Bone marrow (tissue), 2 donors: ENCODE data around the gene ACOT4.
A peak's percentile ranks its signal among the peaks of the same experiment; 100 is the strongest.
"Not testable (repeated sequence)": the region's sequence is repeated elsewhere in the genome, so short reads cannot be mapped to it uniquely, and the experiment has no call there.

Experiments used
- DNase-seq, 2 donors: peaks; one replicate each; lab custom pipeline; 2025; lab: John Stamatoyannopoulos, UW

Gene ACOT4, protein sequence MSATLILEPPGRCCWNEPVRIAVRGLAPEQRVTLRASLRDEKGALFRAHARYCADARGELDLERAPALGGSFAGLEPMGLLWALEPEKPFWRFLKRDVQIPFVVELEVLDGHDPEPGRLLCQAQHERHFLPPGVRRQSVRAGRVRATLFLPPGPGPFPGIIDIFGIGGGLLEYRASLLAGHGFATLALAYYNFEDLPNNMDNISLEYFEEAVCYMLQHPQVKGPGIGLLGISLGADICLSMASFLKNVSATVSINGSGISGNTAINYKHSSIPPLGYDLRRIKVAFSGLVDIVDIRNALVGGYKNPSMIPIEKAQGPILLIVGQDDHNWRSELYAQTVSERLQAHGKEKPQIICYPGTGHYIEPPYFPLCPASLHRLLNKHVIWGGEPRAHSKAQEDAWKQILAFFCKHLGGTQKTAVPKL

DNA sequence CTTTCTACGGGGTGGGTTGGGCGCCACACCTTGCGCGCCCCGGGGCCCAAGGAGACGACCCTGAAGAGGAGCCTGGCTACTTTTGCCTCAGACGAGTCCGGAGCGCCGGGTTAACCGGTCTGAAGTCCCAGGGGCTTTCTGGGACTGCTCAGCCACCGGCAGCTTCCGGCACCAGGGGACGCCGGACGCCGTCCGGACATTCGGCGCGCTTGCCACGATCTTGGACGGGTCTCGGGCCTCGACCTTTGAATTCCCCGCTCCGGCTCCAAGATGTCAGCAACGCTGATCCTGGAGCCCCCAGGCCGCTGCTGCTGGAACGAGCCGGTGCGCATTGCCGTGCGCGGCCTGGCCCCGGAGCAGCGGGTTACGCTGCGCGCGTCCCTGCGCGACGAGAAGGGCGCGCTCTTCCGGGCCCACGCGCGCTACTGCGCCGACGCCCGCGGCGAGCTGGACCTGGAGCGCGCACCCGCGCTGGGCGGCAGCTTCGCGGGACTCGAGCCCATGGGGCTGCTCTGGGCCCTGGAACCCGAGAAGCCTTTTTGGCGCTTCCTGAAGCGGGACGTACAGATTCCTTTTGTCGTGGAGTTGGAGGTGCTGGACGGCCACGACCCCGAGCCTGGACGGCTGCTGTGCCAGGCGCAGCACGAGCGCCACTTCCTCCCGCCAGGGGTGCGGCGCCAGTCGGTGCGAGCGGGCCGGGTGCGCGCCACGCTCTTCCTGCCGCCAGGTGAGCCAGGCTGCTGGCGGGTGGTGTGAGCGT is at the start of gene ACOT4:
Gene ACOT4 (plus strand): TSS at position 184 of the 760 bp plus-strand sequence. CDS start 87 bp downstream, at position 271.
- peak in 1 of 2 donors; percentile 55 for DNase-seq

DNA sequence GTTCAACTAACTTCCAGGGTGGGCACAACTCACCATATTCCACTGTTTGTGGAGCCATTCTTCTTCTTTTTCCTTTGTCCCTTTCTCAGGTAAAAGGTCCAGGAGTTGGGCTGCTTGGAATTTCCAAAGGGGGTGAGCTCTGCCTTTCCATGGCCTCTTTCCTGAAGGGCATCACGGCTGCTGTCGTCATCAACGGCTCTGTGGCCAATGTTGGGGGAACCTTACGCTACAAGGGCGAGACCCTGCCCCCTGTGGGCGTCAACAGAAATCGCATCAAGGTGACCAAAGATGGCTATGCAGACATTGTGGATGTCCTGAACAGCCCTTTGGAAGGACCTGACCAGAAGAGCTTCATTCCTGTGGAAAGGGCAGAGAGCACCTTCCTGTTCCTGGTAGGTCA is 48.7 kb upstream of the ACOT4 start:
- DNase-seq: not testable (repeated sequence)

DNA sequence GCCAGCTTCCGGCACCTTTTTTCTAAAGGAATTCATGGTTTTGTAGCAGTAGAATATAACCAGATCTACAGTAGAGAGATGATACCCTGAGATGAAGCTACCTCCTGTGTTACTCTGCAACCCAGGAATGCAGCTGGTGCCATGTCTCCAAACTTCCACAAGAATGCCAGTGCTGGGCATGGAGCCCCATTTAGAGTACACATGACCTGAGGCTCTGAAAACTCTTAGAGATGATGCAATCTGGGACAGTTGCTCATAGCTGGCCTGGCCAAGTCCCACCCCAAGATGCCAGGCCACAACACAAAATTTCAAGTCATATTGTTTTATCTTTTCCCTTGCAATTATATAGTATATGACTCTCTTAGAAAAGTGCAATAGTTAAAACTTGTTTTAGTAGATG is 46.3 kb upstream of the ACOT4 start:
- DNase-seq: not testable (repeated sequence)

DNA sequence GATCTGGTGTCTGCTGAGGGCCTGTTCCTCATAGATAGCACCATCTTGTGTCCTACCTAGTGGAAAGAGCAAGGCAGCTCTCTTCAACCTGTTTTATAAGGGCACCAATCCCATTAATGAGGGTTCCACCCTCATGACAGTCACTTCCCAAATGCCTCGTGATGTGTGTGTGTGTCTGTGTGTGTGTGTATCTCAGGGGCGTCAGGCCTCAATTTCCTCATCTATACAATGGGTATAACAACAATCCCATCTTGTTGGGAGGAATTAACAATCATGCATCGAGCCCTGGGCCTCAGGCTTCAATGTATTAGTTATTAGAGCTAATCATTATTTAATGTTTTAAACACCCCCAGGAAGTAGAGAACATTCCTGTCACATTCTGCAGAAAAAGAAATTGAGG is 42.6 kb upstream of the ACOT4 start:
- DNase-seq: not testable (repeated sequence)

DNA sequence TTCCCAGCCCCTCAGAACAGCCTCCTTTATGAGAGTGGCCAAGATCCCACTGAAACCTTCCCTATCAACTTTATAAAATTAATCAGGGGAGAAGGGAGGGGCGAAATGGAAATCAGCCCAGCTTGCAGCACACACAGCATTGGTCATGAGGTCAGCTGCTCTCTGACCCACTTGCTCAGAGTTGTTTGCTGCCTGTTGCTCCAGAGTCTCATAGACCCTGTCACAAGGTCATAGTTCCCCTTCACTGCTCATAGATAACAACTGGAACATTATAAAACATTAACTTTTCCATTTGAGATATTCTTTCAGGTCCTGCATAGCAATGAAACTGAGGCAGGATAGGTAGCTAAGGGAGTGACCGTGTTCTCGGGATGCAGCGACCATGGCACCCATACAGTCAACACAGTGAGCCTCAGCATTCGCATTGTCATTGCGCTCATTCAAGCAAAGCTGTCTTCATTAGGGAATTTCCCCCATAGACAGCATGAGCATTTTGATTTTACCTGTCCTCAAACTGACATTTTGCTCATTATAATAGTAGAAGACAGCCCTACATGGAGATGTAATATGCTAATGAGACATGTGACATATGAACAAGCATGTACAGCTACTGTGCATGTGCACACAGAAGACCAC is 41.7 kb upstream of the ACOT4 start:
- not testable (repeated sequence) for DNase-seq

DNA sequence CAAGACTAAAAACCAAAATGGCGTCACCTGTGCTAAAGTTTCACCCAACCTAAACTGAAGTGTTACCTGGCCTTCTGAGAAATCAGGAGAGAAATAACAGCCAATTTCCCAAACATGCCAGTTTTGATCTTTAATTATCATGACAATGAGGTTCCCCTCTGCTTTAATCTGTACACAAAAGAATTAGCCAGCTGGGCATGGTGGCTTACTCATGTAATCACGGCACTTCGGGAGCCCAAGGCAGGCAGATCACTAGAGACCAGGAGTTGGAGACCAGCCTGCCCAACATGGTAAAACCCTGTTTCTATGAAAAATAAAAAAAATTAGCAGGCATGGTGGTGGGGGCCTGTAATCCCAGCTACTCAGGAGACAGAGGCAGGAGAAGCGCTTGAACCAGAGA is 37.8 kb upstream of the ACOT4 start:
- no peak for DNase-seq

DNA sequence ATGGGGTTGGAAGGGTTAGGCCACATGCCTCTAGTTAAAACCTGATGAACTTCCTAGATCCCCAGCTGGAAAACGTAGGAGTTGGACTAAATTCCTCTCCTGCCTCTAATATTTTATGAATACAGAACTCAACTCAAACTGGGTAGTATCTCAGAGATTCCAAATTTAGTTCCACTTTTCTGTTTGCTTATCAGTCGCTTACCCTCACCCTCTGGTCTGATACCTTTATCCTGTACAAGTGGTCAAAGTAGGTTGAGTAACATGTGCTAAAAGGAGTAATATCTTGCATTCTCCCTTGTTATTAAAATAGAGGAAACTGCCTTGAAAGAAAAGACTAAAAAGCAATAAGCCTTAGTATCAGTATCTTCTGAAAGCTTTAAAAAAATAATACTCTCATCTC is 34.5 kb upstream of the ACOT4 start:
- DNase-seq: not testable (repeated sequence)

DNA sequence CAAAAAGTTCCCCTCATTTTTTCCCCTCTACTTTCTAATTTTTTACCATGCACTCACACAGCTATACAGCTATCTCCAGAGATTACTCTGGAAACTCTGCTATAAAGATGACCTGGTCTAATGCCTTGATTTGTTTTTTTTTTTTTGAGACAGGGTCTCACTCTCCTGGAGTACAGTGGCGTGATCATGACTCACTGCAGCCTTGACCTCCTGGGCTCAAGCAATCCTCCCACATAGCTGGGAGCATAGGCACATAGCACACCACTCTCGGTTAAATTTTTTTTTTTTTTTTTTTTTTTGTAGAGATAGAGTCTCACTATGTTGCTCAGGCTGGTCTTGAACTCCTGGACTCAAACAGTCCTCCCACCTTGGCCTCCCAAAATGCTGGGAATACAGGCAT is 33.4 kb upstream of the ACOT4 start:
- DNase-seq: not testable (repeated sequence)

DNA sequence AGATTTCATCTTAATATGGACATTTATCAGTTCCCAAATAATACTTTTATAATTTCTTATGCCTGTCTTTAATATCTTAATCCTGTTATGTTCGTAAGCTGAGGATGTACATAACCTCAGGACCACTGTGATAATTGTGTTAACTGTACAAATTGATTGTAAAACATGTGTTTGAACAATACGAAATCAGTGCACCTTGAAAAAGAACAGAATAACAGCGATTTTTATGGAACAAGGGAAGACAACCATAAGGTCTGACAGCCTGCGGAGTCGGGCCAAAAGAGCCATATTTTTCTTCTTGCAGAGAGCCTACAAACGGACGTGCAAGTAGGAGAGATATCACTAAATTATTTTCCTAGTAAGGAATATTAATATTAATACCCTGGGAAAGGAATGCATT is 29.4 kb upstream of the ACOT4 start:
- DNase-seq: not testable (repeated sequence)

DNA sequence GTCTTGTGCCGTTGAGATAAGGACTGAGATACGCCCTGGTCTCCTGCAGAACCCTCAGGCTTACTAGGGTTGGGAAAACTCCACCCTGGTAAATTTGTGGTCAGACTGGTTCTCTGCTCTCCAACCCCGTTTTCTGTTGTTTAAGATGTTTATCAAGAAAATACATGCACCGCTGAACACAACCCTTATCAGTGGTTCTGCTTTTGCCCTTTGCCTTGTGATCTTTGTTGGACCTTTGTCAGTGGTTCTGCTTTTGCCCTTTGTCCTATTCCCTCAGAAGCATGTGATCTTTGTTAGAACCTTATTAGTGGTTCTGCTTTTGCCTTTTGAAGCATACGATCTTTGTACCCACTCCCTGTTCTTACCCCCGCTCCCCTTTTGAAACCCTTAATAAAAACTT is 29.0 kb upstream of the ACOT4 start:
- not testable (repeated sequence) for DNase-seq

DNA sequence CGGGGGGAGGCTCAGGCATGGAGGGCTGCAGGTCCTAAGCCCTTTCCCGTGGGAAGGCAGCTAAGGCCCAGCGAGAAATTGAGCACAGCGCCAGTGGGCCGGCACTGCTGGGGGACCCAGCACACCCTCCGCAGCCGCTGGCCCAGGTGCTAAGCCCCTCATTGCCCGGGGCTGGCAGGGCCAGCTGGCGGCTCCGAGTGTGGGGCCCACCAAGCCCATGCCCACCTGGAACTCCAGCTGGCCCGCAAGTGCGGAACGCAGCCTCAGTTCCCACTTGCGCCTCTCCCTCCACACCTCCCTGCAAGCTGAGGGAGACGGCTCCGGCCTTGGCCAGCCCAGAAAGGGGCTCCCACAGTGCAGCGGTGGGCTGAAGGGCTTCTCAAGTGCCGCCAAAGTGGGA is 25.2 kb upstream of the ACOT4 start:
- DNase-seq: not testable (repeated sequence)

DNA sequence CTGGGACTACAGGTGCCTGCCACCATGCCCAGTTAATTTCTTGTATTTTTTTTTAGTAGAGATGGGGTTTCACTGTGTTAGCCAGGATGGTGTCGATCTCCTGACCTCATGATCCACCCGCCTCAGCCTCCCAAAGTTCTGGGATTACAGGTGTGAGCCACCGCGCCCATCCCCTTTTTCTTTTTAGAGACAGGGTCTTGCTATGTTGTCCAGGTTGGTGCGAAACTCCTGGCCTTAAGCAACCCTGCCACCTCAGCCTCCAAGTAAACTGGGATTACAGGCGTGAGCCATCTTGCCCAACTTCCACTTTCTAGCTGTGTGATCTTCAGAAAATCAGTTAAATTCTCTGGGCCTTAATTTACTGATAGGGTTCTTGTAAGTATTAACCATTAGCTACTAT is 24.7 kb upstream of the ACOT4 start:
- DNase-seq: not testable (repeated sequence)

DNA sequence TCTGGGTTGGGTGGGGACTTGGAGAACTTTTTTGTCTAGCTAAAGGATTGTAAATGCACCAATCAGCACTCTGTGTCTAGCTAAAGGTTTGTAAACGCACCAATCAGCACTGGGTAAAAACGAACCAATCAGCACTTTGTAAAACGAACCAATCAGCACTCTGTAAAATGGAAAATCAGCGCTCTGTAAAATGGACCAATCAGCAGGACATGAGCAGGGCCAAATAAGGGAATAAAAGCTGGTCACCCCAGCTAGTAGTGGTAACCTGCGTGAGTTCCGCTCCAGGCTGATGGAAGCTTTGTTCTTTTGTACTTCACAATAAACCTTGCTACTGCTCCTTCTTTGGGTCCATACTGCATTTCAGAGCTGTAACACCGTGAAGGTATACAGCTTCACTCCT is 24.3 kb upstream of the ACOT4 start:
- DNase-seq: no peak

DNA sequence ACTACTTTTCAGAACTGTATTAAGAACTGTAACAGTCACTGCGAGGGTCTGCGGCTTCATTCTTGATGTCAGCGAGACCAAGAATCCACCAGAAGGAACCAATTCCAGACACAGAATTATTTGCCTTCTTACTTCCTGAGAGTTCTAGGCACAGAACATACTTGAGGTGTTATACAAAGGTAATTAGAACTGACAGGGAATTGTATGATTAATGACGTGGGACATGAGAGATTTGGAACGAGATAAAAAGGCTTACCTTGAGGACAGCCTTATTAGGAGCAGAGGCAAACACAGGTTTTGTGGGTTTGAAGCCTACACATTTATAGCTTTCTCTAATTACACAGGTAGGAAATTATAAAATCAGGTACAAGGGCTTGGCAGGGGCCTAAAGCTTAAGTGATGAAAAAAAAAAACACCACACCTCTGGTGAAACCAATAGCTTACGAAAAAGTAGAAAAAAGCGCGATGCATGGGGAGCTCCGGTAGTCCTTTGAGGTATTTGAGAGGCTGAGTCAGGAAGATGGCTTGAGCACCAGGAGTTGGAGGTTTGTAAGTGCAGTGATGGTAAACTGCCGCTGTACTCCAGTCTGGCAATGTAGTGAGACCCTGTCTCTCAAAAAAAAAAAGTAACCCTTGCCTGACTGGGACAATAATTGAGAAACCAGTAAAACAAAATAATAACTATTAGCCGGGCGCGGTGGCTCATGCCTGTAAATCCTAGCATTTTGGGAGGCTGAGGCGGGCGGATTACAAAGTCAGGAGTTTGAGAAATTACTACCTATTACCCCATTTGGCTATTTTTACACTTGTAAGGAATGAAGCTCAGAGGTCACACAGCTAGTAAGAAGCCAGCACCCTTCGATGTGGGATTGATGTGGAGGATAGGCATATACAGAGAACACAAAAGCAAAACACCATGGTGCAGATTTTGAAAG is 23.5 kb upstream of the ACOT4 start:
- no peak for DNase-seq

DNA sequence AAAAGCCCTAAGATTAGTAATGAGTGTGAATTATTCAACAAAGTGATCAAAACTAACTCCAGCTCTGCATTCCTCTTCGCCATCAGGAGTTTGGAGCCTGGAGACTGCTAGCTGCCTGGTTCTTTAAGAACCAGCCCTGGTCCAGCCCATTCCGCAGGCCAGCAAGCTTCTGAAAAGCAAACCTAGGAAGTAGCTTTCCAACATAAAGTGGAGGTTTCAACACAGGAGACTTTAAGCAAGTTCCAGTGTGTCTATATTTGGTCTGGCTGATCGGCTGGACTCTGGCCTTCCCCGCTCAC is 22.8 kb upstream of the ACOT4 start:
- not testable (repeated sequence) for DNase-seq

DNA sequence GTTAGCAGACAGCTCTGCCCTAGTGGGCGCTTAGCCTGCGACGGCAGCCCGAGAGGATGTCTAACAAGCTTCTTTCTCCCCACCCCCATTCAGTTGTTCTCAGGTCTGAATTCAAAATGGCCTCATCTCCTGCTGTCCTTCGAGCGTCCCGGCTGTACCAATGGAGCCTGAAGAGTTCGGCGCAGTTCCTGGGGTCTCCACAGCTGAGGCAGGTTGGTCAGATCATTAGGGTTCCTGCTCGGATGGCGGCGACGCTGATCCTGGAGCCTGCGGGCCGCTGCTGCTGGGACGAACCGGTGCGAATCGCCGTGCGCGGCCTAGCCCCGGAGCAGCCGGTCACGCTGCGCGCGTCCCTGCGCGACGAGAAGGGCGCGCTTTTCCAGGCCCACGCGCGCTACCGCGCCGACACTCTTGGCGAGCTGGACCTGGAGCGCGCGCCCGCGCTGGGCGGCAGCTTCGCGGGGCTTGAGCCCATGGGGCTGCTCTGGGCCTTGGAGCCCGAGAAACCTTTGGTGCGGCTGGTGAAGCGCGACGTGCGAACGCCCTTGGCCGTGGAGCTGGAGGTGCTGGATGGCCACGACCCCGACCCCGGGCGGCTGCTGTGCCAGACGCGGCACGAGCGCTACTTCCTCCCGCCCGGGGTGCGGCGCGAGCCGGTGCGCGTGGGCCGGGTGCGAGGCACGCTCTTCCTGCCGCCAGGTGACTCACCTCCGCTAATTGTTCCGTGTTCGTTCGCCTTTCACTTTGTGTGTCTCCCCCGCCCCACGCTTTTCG is 22.3 kb upstream of the ACOT4 start, which contains the start of gene ACOT2:
Gene ACOT2 (plus strand): TSS at position 29 of the 774 bp plus-strand sequence. CDS start 28 bp downstream, at position 57.
- DNase-seq: peak; percentile 29 to 42

DNA sequence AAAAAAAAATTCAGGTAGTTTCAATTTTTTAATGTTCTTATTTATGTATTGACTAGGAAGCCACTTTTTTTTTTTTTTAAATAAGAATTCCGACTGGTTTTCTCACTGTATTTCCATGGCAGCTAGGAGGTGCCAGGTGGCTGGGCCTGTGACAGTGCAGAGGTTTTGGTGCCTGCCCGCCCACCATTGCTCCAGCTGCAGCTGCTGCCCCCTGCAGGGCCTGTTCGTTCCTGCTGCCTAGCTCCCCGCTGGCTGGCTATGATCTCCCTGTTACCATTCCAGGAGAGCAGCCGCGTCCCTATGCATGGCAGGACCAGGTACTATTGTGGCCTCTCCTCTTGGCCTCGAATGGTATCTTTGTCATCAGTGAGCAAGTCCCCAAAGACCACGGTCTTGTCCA is 20.8 kb upstream of the ACOT4 start:
- DNase-seq: peak; percentile 12

DNA sequence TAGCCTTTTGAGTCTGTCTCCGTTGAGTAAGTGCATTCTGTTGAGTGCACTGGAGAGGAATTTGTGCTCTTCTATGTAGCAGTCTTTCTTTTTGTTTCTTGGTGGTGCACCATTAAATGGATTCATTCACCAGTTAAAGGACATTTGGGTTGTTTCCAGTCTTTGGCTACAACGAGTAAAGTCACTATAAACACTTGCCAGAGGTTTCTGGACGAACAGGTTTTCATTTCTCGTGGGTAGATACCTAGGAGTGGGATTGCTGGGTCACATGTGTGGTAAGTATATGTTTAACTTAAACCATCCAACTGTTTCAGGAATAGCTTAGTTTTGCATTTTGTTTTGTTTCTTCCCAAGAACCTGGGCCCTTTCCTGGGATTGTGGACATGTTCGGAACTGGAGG is 18.6 kb upstream of the ACOT4 start:
- DNase-seq: not testable (repeated sequence)

DNA sequence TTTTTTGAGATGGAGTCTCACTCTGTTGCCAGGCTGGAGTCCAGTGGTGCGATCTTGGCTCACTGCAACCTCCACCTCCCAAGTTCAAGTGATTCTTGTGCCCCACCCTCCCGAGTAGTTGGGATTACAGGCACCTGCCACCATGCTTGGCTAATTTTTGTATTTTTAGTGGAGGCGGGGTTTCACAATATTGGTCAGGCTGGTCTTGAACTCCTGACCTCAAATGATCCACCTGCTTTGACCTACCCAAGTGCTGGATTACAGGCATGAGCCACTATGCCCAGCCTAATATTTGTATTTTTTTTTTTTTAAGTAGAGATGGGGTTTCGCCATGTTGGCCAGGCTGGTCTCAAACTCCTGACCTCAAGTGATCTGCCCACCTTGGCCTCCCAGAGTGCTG is 17.9 kb upstream of the ACOT4 start:
- not testable (repeated sequence) for DNase-seq

DNA sequence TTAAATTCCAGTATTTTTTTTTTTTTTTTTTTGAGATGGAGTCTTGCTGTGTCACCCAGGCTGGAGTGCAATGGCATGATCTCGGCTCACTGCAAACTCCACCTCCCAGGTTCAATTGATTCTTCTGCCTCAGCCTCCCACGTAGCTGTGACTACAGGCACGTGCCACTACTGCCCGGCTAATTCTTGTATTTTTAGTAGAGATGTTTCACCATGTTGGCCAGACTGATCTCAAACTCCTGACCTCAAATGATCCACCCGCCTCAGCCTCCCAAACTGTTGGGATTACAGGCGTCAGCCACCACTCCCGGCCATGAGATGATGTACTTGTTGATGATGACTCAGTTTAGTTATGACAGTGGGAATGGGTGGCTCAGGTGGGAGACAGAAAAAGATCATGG is 17.4 kb upstream of the ACOT4 start:
- DNase-seq: not testable (repeated sequence)

DNA sequence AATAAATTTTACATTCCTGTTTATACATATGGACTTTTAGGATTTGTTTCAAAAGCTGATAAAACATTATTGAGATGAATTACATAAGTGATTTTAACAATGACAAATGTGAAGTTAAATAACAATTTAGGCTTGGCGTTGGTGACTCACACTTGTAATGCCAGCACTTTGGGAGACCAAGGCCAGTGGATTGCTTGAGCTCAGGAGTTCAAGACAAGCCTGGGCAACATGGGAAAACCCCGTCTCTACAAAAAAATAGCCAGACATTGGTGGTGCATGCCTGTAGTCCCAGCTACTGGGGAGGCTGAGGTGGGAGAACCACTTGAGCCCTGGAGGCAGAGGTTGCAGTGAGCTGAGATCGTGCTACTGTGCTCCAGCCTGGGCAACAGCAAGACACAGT is 15.3 kb upstream of the ACOT4 start:
- DNase-seq: no peak
